Hematopoietic multipotent progenitor cell treated with erythropoietin and hydrocortisone succinate and interleukin-3 and kit ligand, for 15 days (in vitro differentiated cells): ENCODE results near the gene PIP4K2B.

Experiments used
- DNase-seq: peaks from one replicate; pipeline ENCODE4 v3.0.0-alpha.2; 2015; ENCODE audit warnings: low spot score

The PIP4K2B gene

DNA sequence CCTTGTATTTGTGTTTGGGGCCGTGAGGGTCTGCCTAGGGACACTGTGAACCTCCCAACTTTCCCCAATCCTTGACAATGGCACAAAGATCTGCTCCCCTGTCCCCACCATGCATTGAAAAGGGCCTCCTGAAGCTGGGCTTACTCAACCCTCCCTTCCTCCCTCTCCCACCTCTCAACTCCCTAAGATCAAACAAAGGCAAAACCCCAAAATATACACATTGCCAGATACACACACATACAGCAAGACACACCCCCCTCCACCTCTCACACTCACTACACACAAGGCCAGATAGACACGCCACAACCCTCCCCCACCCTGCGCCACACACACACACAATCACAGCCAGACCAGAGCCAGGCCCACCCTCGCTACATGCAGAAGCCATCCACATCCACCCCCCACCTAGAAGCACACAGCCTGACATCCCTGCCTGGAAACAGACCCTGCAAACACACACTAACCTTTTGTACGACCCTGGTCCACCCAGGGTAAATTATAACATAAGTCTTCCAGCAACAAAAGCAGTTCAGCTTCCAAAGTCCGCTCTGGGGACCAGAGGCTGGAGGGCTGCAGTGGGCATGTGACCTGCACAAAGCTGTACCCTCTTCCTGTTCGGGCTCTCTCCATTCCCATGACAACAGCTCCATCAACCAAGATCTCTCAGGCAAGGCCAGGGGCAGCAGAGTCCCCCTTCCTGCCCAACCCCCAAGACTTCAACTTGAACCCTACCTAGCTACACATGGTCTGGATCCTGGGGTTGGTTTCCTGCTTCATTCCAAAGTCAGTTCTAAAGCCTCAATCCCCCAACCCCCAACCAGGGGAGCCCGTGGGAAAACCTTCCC, 53.1 kb downstream of the PIP4K2B start:
- DNase-seq: no peak

DNA sequence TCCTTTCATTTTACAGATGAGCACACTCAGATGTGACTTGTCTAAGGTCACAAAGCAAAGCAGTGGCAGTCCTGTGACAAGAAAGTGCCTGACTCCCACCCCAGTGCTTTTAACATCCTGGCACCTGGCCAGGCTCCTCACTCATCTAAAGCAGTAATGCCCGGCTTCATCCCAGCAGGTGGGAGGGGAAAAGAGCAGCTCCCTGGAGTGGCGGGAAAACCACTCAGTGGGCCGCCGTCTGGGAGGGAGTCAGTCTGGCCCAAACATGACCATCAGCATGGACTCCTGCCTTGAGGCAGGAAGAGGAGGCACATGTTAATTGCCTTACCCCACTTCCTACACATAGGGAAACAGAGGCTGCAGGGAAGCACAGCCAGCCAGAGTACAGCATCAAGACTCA, 53.8 kb downstream of the PIP4K2B start:
- DNase-seq: no peak

DNA sequence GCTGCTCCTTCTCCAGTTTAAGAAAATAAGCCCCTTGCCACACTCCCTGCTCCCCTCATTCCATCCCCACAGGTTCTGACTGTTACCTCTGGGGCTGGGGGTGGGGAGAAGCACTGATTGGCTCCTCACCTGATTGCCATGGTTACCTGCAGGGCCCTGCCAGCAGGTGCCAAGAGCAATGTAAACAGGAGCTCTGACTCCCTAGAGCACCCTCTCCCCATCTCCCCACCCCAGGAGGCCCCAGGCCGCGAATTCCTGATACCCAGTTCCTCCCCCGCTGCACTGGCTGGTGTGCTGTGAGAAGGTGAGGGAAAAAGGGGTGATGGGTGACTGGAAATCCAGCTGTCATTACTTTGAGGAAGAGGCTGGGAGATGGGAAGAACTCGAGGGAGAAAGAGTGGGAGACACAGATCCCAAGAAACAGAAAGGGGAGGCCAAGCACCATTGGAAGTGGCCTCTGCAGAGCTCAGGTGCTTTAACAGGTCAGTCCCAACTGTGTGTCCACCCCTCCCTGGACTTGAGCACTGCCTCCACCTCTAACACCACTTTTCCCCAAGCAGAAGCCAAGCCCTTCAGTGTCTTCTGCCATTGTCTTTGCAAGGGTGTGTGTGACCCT, 55.7 kb downstream of the PIP4K2B start:
- DNase-seq: no peak

DNA sequence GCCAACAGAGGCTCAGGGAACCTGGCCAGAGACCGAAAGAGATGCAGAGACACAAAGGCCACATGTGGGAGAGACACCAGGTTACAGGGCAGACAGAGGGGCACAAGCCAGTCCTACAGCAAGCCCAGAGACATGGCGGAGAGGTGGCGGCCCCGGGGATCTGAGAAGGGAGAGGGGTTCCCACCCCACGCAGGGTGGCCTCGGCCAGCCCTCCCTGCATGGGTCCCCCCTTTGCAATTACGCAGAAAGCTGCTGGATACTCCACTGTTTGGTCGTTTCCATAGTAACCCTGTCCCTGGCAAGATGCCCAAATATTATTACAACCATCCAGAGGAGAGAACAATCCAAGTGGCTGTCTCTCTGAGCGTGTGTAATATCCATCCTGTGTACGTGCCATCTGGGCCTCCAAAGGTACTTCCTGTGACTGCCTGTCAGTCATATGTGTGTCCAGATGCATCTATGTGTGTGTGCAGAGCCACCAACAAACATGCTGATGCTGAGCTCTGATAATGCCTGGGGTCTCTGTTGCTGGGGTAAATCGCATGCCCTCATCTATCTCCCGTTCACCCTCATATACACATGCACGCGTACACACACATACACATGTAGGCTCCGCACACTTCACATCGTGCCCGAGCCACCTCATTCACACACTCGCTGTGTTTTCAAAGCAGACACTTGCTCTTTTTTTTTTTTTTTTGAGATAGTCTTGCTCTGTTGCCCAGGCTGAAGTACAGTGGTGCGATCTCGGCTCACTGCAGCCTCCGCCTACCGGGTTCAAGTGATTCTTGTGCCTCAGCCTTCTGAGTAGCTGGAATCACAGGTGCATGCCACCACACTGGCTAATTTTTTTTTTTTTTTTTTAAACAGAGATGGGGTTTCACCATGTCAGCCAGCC, 56.7 kb downstream of the PIP4K2B start:
- DNase-seq: no peak

DNA sequence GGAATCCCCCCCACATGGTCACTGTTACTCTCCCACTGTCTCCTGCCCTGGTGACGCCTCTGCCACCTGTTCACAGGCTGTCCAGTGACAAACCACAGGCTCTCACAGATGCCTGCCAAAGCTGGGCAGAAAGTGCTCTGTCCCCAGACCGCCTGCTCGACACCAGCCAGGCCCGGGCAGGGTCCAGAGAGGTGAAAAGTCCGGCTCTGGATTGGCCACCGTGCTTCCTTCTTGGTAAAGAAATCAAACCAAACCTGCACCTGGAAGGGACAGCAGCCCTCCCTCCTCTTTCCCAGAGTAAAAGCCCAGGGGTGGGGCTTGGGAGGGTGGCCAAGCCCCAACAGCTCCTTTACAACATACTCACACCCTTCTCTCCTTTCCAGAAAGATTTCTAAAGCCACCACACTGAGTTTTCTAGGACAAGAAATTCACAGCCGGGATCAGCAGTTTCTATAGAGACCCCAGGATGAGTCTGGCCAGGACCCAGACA, 57.4 kb downstream of the PIP4K2B start:
- no peak for DNase-seq

DNA sequence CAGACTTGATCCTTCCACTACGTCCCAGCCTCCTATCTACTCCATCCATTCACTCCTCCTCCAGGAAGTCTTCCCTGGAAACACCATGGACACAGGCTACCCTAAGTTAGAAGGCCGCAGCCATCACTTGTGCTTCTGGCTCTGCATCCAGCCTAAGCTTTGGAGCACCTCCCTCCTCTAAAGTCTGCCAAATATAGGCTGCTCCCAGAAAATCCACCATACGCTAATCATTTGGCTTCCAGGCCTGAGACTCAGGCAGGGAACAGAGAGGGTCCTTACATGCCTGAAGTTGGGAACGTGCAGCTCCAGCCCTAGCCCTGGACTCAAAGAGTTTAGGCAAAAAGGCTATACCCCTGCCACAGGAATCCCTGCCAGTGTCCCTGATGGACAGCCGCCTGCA, 57.9 kb downstream of the PIP4K2B start:
- no peak for DNase-seq

DNA sequence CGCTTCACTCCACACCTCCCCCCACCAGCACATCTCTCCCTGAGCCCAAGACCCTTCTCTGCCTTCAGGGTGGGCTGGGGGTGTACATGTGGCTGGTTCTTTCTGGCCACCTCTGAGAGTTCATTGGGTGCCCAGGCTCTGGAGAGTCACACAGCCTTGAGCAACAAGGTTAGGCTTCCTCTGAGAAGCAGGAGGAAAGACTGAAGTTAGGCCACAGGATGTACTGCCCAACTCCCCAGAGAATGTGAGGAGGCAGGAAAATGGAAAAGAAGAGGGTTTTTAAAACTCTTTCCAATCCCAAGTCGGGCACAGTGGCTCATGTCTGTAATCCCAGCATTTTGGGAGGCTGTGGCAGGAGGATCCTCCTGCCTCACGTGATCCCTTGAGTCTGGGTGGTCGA, 58.5 kb downstream of the PIP4K2B start:
- no peak for DNase-seq

DNA sequence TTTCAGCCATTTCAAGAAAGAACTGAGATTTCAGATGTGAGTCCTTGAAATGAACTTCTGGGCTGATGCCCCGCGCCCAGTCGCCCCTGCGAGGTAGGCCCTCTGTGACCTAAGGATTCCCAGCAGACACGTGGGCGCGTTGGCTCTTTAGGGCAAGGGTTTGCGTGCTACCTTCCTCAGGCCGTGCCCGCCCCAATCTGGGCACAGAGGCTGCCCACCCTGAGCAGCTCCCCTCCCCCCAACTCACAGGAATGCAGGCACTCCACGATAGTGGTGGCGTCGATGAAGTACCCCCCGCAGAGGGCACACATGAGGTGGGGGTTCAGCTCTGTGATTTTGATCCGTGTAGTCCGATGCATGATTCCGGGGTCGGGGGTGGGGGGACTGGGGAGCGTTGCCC, 59.3 kb downstream of the PIP4K2B start:
- DNase-seq: no peak

DNA sequence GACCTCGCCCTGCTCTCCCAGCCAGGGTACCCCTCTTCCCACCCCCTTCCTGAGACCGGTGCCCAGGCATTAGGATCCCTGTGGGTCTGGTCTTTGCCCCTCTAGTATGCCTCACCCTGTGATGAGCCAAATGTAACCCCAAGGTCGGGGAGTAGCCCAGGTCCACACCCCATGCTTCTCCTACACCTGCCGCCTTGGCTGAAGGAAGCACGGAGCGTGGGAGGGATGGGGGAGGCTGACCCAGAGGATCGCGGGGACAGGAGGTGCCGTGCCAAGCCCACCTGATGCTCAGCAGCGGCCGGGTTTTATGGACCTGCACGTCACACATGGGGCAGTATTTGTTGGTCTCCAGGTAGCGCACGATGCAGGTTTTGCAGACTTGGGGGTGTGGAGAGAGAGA, 60.1 kb downstream of the PIP4K2B start:
- no peak for DNase-seq

DNA sequence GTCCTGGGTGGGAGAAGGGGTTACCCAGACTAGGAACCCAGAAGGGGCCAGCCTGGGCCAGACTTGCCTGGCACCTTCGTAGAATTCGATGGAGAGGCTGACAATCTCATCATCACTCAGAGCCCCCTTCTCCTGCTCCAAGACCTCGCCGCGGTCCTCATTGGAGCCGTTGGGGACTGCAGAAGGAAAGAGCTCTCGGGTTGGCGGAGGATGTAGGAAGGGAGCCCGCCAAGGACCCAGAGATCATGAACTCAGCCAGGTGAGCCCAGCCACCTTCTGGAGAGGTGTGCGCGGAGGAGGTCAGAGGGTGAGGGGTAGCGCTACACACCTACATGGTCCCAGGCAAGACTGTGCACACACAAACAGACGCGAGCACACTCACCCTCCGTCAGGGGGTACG, 60.7 kb downstream of the PIP4K2B start:
- no peak for DNase-seq

DNA sequence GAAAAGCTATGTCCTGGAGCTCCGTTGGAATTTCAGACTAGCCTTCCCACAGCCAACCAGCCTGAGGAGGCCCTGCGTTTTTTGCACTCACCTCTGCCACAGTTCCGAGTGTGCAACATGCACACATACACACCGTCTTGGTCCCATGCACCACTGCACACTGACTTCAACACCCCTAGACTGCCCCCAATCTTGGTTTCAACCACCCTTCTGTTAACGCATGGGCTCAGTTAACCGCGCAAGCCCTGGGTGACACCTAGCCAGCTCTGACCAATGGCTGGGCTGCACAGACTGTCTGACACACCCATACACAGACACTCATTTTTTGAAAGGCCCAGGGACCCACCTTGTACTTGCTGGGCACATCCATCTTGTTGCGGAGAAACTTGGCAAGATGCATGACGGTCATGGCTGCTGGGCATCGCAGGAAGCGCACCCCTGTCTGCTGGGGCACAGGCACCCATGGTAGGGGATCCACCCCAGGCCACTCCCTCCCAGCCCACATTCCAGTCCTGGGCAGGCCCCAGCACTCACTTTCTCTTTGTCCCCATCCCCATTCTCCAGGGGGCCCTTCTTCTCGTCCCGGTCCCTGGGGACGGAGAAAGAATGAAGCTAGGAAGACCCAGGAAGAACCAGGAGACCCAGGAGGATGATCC, 61.2 kb downstream of the PIP4K2B start:
- no peak for DNase-seq

DNA sequence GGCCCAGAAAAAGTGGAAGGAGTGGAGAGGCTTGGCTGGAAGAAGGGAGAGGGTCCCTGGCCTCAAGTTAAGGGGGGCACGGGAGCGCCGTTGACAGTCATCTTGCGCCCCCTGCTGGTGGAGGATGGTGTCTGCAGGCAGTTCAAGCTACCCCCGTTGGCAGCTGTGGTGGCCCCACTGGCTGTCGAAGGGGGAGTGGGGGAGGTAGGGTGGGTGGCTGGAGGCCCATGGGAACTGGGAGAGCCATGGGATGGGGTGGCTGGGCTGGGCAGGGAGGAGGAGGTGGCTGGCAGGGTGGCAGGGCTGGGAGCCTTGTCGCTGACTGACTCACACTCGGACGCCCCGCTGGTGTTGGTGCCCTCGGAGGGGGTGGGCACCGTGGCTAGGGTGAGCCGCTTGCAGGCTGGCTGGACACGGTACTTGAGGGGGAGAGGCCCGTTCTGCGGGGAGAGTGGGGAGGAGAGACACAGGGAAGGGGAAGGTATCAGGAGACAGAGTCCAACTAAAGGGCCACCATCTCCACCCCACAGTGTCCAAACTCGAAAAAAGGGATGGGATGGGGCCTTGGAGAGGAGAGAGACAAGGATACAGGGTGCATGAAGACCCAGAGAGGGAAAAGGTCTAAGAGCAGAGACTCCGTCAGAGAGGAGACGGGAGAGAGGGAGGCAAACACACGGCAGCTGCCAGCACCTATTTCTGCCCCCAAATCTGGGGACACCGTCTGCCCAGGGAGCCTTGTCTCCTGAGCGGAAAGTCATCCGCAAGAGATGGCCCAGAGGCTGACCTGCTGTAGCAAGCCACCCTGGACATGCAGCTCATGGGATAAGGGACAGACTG, 64.0 kb downstream of the PIP4K2B start:
- DNase-seq: peak; percentile 68

DNA sequence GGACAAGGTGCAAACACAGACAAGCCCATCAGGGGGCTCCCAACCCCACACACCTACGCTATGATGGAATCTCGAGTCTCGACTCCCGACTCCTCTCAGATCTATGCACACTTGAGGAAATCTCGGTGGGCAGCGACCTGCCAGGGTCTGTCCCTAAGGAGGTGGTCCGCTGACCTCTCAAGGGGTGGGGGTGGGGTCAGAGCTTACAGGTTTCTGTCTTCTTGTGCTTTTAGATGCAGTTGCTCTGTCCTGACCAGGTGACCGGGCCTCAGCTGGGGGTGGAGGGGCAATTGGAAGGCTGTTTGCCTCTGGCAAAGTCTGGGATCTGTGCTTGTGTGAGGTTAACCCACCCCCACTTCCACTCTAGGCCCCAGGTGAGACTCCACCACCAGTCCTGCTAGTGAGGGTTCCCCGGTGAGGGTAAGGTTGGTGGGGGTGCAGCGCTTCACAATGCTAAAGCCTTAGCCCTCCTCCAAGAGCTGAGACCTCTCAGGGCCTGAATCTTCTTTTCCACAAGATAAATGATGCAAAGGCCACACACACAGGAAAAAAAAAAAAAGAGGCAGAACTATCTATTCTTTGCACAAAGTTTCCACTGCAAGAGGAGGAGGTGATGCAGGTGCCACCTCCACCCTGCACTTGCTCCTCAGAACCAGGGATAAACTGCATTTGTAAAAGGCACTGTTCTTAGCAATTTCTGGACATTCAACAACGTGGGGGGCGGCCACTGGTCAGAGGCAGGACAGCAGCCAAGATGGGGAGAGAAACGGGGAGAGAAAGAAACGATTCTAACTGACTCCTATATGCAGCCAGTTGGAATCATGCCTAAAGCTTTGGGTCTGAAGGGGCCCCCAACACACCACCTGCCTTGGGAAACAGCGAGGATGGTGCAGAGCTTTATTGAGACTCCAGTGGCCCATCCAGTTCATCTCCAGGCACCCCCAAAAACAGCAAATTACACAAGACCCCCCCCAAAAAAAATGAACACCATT, 65.1 kb downstream of the PIP4K2B start:
- no peak for DNase-seq

DNA sequence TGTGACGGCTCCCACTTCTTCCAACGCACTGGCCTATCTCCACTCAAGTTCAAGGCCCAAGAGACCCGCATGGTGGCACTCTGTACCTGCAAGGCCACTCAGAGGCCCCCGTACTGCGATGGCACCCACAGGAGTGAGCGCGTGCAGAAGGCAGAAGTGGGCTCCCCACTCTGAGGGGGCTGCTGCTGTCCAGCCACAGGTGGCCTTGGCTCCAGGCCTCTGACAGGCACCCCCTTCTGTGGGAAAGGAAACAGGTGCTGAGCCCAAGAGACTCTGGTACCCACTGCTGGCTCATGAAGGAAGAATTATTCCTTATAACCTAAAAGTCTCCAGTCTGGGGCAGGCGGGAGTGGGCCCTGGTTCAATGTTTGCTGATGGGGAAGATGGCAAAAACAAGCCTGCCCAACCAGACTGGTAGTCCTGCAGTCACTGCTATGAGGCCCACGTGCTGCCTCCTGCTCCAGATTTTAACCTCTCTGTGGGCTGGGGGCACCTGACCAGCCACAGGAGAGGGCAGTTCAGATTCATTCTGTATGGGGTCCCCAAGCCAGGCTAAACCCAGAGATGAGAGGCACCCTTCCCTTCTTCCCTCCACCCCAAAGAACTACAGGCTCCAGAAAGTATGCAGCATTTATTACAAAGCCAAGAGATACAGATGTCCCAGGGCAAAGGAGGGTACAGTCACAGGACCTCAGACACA, 65.9 kb downstream of the PIP4K2B start:
- DNase-seq: no peak

DNA sequence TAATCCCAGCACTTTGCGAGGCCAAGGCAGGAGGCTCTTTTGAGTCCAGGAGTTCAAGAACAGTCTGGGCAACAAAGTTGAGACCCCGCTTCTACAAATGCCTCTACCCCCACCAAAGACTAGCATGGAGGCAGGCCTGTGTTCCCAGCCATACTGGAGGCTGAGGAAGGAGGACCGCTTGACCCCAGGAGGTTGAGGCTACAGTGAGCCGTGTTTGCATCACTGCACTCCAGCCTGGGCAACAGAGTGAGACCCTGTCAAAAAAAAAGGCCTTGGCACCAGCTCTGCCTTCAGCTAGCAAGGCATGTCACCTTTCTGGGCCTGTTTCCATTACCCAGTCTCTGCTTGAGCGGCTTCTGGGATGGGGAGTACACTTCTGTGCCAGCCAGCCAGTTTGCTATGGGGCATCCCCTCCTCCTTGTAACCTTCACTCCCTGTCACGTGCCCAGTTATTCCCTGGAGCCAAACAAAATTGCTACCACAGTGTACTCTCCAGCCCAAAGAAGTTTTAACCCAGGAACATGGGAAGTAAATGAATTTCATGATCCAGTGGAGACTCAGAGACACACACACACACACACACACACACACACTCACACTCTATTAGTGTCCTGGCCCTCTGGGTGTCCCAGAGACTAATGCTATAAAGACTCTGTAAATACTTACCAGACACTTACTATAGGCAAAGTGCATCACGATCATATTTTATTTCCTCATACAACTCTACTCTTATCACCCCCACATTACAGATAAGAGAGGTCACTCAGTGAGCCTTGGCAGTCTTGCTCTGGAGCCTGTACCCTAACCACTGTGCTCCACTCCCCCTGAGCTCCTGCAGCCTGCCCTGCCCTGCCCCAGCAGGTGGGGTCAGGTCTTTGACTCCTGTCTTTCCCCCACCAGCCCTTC, 66.7 kb downstream of the PIP4K2B start:
- no peak for DNase-seq

DNA sequence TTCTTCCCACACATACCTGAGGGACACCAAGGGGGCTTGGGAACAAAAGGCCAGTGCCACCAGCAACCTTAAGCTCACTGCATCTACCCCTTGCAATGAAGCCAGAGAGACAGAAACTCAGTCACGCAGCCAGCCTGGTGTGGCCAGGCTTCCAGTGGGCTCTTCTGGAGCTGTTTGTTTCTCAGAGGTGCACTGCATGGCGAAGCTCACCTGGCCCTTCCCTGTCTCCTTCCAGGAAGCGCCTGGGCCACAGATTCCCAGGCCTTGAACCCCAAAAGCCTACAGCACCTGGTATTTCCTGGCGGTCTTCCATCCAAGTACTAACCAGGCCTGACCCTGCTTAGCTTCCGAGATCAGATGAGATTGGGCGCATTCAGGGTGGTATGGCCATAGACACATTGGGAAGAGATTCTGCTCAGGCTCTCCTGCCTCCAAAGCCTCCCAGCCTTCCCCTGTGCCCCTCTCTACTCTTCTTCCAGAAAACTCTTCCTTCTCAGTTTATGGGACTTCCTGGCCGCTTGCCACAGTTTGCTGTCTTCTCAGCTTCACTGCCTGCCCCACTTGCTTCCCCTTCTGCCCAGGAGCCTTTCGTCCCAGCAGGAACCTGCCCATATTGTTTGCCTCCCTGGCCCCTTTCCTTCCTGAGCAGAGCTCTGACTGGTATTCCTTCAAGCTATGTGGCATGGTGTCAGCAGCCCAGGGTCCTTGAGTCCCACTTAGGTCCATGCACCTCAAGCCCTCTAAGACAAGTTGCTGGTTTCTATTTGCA, 67.6 kb downstream of the PIP4K2B start:
- no peak for DNase-seq
